COLO668 (cell line): ENCODE measurements around the gene SFXN1.

Source experiments
- DNase-seq: peaks from one replicate; lab custom pipeline; 2025; ENCODE audit not compliant: unreplicated experiment; lab: John Stamatoyannopoulos, UW

SFXN1 gene

DNA sequence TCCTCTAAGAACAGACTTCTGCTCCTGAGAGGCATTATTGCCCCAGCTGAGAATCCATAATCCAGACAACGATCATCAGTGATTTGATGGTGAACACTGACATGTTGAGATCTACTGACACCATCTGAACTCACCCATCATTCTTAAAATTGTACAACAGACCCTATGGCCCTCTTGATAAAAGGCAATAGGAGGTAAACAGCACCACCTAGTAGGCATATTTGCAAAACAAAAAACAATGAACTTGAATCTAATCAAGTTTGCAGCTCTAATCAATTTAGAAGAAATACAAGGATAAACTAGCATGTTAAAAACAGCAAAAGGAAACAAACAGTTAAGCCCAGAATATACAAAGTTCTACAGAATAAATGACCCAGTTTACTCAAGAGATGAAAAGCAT lies 89.6 kb downstream of the SFXN1 start:
- no peak for DNase-seq

DNA sequence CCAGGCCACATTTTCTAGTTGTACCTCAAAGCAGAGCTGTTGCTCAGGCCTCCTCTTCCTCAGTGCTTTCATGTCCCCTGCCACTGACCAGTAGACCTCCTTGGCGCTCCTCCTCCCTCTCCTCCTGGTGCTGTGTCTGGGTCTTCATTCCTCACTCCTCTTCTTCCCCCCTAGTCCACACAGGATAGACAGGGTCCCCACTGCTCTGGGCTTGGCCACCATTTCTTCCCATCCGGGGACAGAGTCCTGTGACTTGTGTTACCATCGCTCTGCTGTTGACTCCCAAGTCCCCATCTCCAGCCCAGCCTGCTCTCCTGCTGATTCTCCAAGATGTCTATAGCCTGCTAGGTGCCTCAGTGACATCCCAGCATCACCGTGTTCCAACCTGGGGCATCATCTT lies 91.3 kb downstream of the SFXN1 start:
- DNase-seq: no peak

GRCh38 chr5:175572886-175573285 lies 94.5 kb downstream of the SFXN1 start:
- DNase-seq: no peak

DNA sequence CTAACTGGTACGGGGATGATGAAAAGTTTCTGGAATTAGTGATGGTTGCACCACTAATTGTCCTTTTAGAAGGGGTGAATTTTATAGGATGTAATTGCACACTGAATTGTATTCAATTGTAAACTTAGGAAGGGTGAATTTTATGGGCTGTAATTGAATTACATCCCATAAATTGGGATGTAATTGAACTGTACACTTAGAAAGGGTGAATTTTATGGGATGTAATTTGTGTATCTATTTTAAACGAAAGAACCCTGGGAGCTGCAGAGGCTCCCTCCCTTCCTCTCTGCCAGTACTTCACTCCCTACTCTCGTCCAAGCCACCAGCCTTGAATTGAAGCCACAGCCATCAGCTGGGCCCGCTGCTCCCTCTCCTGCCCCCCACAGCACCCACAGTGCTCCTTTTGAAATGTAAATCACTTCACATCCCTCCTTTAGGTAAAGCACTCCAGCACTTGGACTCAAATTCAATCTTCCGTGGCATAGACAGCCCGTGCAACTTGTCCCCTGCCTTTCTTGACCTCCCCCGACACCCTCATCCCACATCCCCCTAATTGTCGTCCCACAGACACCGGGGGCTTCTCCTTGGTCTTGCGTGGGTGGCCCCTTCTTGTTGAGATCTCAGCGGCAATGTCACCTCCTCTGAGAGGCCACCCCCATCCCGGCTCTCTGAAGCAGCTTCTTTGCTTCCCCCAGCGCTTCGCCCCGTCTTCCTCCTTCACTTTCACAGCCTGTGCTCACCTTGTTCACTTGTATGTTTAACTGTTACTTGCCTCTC lies 95.3 kb downstream of the SFXN1 start:
- no peak for DNase-seq

DNA sequence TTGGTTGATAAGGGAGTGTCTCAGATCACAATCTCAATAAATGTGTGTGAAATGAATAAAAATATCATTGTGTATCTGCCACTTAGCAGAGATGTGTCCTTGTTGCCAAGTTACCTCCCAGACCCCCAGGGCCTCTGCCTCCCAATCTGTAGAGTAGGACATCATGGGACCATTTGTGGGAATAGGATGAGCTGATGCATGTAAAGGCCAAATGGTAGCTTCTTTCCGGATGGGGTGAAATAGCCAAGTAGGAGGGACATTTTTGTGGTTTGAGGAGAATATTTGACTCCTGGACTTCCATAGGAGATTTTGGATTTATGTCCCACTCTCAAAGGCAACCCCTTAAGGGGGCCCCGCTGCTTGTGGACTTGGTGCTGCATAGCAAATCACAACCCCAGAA lies 96.9 kb downstream of the SFXN1 start:
- no peak for DNase-seq

GRCh38 chr5:175576096-175576495 lies 97.7 kb downstream of the SFXN1 start:
- DNase-seq: no peak

GRCh38 chr5:175576591-175576990 lies 98.2 kb downstream of the SFXN1 start:
- no peak for DNase-seq
